Measurements from ENCODE around the gene IFNA4. TPM values are rescaled to one million over a fixed set of nuclear protein-coding genes. Genes with fewer than 3 reads are reported as not detected.
"Not testable (repeated sequence)": the region's sequence is repeated elsewhere in the genome, so short reads cannot be mapped to it uniquely, and the experiment has no call there.

Gene IFNA4
- total RNA-seq, 1 experiment from 2014 or later = not detected

DNA sequence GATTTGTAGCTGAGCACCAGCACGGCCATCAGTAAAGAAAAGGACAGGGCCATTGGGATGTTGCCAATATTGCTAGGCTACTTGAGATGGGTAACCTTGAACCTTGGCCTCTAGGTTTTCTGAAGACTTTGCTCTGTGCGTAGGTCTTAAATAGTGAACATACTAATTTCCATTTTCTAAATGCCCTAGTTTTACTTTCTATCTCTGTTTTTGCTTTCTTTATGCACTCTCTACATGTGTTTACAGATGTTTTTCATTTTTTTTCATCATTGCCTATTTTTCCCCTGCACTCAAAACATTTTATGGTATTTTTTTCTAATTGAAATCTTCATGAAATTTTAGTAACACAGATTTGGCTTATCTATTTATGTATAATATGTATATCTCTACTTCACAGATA is 20.8 kb downstream of the IFNA4 start, which contains the start of gene IFNA21:
IFNA21 (minus strand) TSS at position 101 of the 400 bp plus-strand sequence; CDS start at position 53, 48 bp downstream.
- DNase-seq (ENCODE audit: low read depth) = not testable (repeated sequence)

DNA sequence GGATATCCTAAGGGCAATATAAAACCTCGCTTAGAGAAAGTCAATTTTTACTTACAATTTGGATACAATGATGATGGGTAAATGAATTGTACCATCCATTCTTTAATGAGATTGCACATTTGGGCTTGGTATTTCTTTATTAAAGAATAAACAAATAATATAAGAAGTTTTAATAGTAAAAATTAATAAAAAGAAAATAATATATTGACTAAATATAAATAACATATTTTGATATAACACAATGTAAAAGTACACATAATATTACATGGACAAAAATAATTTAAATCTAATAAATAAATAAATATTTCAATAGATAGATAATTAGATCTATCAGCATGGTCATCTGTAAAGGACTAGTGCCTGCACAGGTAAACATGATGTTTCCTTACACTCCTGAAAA is 21.9 kb downstream of the IFNA4 start:
- DNase-seq (ENCODE audit: low read depth) = no peak

- peak; percentile 67 for DNase-seq (ENCODE audit: low read depth)
Measured at GRCh38 chr9:21160178-21160577, 27.2 kb downstream of the IFNA4 start.

DNA sequence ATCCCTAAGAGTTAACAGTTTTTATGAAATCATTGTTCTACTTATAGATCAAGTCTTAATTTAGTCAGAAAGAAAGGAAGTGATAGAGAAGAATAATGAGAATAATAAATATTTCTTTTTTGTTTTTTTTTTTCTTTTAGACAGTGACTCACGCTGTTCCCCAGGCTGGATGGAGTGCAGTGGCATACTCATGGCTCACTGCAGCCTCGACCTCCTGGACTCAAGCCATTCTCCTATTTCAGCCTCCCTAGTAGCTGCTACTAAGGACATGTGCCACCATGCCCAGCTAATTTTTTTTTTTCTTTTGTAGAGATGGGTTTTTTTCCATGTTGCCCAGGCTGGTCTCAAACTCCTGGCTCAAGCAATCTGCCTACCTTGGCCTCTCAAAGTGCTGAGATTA is 31.9 kb downstream of the IFNA4 start:
- peak; percentile 54 for DNase-seq (ENCODE audit: low read depth)

DNA sequence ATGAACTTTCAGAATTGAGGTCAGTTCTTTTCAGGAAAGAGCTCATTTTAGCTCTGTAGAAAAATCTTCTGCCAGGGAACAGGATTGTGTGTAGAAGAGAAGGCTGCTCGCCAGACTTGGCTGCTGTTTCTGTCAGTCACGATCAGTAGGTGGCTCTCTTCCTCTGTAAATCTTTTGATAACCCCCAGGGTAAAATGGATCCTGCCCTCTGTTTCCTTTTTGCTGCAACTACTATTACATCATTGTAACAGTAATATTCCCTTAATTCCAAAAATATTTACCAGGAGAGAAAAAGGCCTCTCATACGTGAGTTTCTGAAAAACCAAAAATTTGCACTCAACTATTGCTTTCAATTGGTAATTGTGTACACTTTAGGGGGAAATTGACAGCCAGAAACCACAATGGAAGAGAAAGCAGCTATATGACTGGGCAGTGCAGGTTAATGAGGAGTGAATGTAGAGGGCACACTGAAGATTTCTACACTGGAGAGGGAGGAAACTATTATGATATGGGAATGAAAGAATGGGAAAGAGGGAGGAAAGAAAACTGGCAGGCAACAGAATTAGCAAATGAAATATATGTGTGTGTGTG is 33.3 kb downstream of the IFNA4 start:
- DNase-seq (ENCODE audit: low read depth) = peak; percentile 60

- peak; percentile 51 for DNase-seq (ENCODE audit: low read depth)
Measured at GRCh38 chr9:21153336-21154017, 33.9 kb downstream of the IFNA4 start.

DNA sequence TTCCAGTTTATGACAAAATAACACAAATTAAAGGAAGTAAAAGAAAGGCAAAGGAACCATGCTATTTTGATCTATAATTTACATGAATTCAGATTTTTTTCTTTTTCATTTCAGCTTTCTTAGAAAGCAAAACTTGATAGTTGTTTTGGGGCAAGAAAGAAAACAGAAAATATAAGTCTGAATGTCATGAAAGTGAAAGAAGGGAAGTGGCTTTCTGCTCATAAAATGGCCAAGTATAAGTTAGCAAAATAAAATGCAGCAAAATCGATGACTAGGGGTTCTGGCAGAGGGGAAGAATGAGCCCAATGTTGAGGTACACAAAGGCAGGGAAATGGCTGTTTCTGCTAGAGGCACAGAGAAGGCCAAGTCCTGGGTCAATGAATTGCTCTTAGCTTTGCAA is 42.8 kb downstream of the IFNA4 start:
- DNase-seq (ENCODE audit: low read depth) = no peak

- peak; percentile 7 for DNase-seq (ENCODE audit: low read depth)
Measured at GRCh38 chr9:21141427-21141882, 45.9 kb downstream of the IFNA4 start, which contains the start of gene IFNW1. Gene IFNW1, minus strand, starts transcription at chr9:21141832. Its CDS starts 262 bp downstream, at chr9:21141570.

DNA sequence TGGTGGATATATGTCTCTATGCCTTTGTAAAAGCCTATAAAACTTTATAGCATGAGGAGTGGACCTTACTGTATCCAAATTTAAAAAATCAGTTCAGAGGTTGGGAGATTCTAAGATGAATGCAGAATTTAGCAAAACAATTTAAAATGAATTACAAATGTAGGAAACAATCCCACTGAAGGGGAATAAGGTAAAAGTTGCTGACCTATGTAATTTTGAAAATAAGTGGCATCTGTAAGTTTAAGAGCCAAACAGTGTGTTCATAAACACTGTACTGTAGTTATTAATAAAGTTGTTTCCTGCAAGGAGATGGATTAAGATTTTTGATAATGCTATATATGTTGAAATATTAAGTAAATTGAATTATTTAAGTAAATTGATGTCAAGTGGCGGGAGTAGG is 50.4 kb downstream of the IFNA4 start:
- no peak for DNase-seq (ENCODE audit: low read depth)

Other genes with a start within 250 kb of the IFNA4 start
- 4.1 TPM in 2 replicates for gene HACD4, start 155.9 kb downstream of the IFNA4 start, total RNA-seq (2014; rRNA removed; shearing (Covaris generic))
- gene IFNB1, start 109.6 kb downstream of the IFNA4 start, total RNA-seq (2014; rRNA removed; shearing (Covaris generic)) = 0.52 TPM in 1 of 2 replicates, not detected in the other
- gene IFNW1, start 45.8 kb downstream of the IFNA4 start, total RNA-seq (2014; rRNA removed; shearing (Covaris generic)) = not detected in 2 replicates
- gene IFNA21, start 20.9 kb downstream of the IFNA4 start, total RNA-seq (2014; rRNA removed; shearing (Covaris generic)) = not detected in 2 replicates
- not detected in 2 replicates for gene IFNA7, start 14.6 kb upstream of the IFNA4 start, total RNA-seq (2014; rRNA removed; shearing (Covaris generic))
- gene IFNA10, start 19.6 kb upstream of the IFNA4 start, total RNA-seq (2014; rRNA removed; shearing (Covaris generic)) = not detected in 2 replicates
- gene IFNA16, start 29.7 kb upstream of the IFNA4 start, total RNA-seq (2014; rRNA removed; shearing (Covaris generic)) = not detected in 2 replicates
- not detected in 2 replicates for gene IFNA17, start 40.6 kb upstream of the IFNA4 start, total RNA-seq (2014; rRNA removed; shearing (Covaris generic))
- gene IFNA14, start 52.4 kb upstream of the IFNA4 start, total RNA-seq (2014; rRNA removed; shearing (Covaris generic)) = not detected in 2 replicates
- gene IFNA5, start 117.7 kb upstream of the IFNA4 start, total RNA-seq (2014; rRNA removed; shearing (Covaris generic)) = not detected in 2 replicates
- 15.9 and 24.5 TPM in 2 replicates for gene KLHL9, start 147.8 kb upstream of the IFNA4 start, total RNA-seq (2014; rRNA removed; shearing (Covaris generic))
- not detected in 2 replicates for gene IFNA6, start 163.3 kb upstream of the IFNA4 start, total RNA-seq (2014; rRNA removed; shearing (Covaris generic))
- not detected in 2 replicates for gene IFNA13, start 180.5 kb upstream of the IFNA4 start, total RNA-seq (2014; rRNA removed; shearing (Covaris generic))
- not detected in 2 replicates for gene IFNA2, start 197.8 kb upstream of the IFNA4 start, total RNA-seq (2014; rRNA removed; shearing (Covaris generic))
- not detected in 2 replicates for gene IFNA8, start 221.5 kb upstream of the IFNA4 start, total RNA-seq (2014; rRNA removed; shearing (Covaris generic))

Data from M059J (cell line).